ENCODE measurements around the gene PDE4A. TPM values are rescaled to one million over a fixed set of nuclear protein-coding genes. Genes with fewer than 3 reads are reported as not detected.

PDE4A gene
- total RNA-seq, 1 donor from 2014 or later: 20.0 TPM

GRCh38 chr19:10517361-10517759 is 97.0 kb downstream of the PDE4A start, which contains the start of gene S1PR5:
Gene S1PR5, minus strand, starts transcription at chr19:10517447. Its CDS starts 2,436 bp downstream, at chr19:10515011.
- Histone ChIP-seq H3K27me3 (ENCODE audit: low read depth) (peaks cover 95% of the 10 kb centered on the region), H3K4me1 (peaks cover 36% of the 10 kb centered on the region), H3K27ac (replicated peaks) (no peak within 1 kb of the TSS), H3K4me3 (peak within 1 kb of the TSS; percentile 62), H3K9me3 (replicated peaks) (no peaks in the 10 kb centered on the region), H3K36me3 (no peaks in the 10 kb centered on the region)
- no peak for DNase-seq
- intact Hi-C loops (cut with micrococcal nuclease): no loop called here
- TF ChIP-seq CTCF (IDR thresholded peaks at IDR 0.05; ENCODE audit: borderline replicate concordance): no peak

- no peak for DNase-seq
- Histone ChIP-seq H3K27ac (replicated peaks) (no peak overlapping the region), H3K36me3 (no peaks in the 10 kb centered on the region), H3K27me3 (ENCODE audit: low read depth) (peaks cover 90% of the 10 kb centered on the region), H3K4me1 (peaks cover 36% of the 10 kb centered on the region), H3K9me3 (replicated peaks) (no peaks in the 10 kb centered on the region), H3K4me3 (peak overlapping the region; percentile 62)
- intact Hi-C loops (cut with micrococcal nuclease): no loop called here
- TF ChIP-seq CTCF (IDR thresholded peaks at IDR 0.05; ENCODE audit: borderline replicate concordance): no peak
These were observed 97.6 kb downstream of the PDE4A start for GRCh38 chr19:10517760-10518443.

GRCh38 chr19:10518444-10519361 is 98.4 kb downstream of the PDE4A start:
- no peak overlapping the region for H3K27ac ChIP-seq (replicated peaks)
- TF ChIP-seq CTCF (IDR thresholded peaks at IDR 0.05; ENCODE audit: borderline replicate concordance): no peak
- H3K4me1 ChIP-seq: peaks cover 36% of the 10 kb centered on the region
- H3K27me3 ChIP-seq (ENCODE audit: low read depth): peaks cover 82% of the 10 kb centered on the region
- H3K4me3 ChIP-seq: peak overlapping the region; percentile 62
- no peaks in the 10 kb centered on the region for H3K9me3 ChIP-seq (replicated peaks)
- no peaks in the 10 kb centered on the region for H3K36me3 ChIP-seq
- DNase-seq: no peak
- intact Hi-C loops (cut with micrococcal nuclease): no loop called here

Small RNAs within 50 kb of the gene (microRNA-seq; reads per million reads assigned to microRNA genes)
- gene MIR1181: not detected

Other genes starting within 250 kb of the PDE4A start
- 23.9 TPM for gene DNMT1, start 225.6 kb upstream of the PDE4A start, total RNA-seq
- gene S1PR2, start 189.2 kb upstream of the PDE4A start, total RNA-seq: 3.5 TPM
- 77.0 TPM for gene MRPL4, start 168.3 kb upstream of the PDE4A start, total RNA-seq
- 7.1 TPM for gene ICAM1, start 149.4 kb upstream of the PDE4A start, total RNA-seq
- gene ICAM4, start 133.6 kb upstream of the PDE4A start, total RNA-seq: 0.36 TPM
- 0.49 TPM for gene ICAM5, start 130.6 kb upstream of the PDE4A start, total RNA-seq
- 0.74 TPM for gene ZGLP1, start 110.7 kb upstream of the PDE4A start, total RNA-seq
- gene FDX2, start 104.5 kb upstream of the PDE4A start, total RNA-seq: 17.4 TPM
- gene RAVER1, start 87.0 kb upstream of the PDE4A start, total RNA-seq: 11.1 TPM
- 31.3 TPM for gene ICAM3, start 80.9 kb upstream of the PDE4A start, total RNA-seq
- 55.1 TPM for gene TYK2, start 40.0 kb upstream of the PDE4A start, total RNA-seq
- gene CDC37, start 17.0 kb upstream of the PDE4A start, total RNA-seq: 142 TPM
- gene KEAP1, start 82.8 kb downstream of the PDE4A start, total RNA-seq: 74.5 TPM
- gene S1PR5, start 96.9 kb downstream of the PDE4A start, total RNA-seq: 0.11 TPM
- gene ATG4D, start 123.4 kb downstream of the PDE4A start, total RNA-seq: 48.7 TPM
- 10.2 TPM for gene KRI1, start 145.5 kb downstream of the PDE4A start, total RNA-seq
- gene CDKN2D, start 148.4 kb downstream of the PDE4A start, total RNA-seq: 9.4 TPM
- gene AP1M2, start 166.8 kb downstream of the PDE4A start, total RNA-seq: not detected
- 74.2 TPM for gene SLC44A2, start 205.0 kb downstream of the PDE4A start, total RNA-seq
- 106 TPM for gene ILF3, start 233.8 kb downstream of the PDE4A start, total RNA-seq